ENCODE results near the gene CRHBP. TPM values are rescaled to one million over a fixed set of nuclear protein-coding genes. Genes with fewer than 3 reads are reported as not detected.
"Not testable (repeated sequence)": the region's sequence is repeated elsewhere in the genome, so short reads cannot be mapped to it uniquely, and the experiment has no call there.

The CRHBP gene
- total RNA-seq, 2 donors from 2014 or later: 0.50 TPM; not detected in 1

DNA sequence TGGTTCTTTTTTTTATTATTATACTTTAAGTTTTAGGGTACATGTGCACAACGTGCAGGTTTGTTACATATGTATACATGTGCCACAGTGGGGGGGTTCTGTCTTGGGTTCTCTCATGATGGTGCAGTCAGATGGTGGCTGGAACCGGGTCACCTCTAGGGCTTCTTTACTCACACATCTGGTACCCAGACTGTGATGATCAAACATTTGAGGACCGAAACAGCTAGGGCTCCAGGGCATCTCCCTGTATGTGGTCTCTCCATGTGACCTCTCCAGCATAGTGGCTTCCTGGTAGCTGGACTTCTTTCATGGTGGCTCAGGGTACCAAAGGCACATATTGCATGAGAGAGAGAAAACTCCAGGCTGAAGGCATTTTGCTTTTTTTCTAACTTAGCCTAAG lies 9.8 kb upstream of the CRHBP start:
- H3K9me3 ChIP-seq (ENCODE audit: control insufficient read depth, low read length, poor library complexity, severe bottlenecking): no peaks in the 10 kb centered on the region
- Mint-ChIP-seq H3K4me3 (no peak overlapping the region), H3K27ac (no peak overlapping the region), H3K27me3 (peaks cover 27% of the 10 kb centered on the region), H3K4me1 (peaks cover 2% of the 10 kb centered on the region), H3K36me3 (ENCODE audit: low read depth) (no peaks in the 10 kb centered on the region)
- ATAC-seq: no peak
- no peak for DNase-seq

DNA sequence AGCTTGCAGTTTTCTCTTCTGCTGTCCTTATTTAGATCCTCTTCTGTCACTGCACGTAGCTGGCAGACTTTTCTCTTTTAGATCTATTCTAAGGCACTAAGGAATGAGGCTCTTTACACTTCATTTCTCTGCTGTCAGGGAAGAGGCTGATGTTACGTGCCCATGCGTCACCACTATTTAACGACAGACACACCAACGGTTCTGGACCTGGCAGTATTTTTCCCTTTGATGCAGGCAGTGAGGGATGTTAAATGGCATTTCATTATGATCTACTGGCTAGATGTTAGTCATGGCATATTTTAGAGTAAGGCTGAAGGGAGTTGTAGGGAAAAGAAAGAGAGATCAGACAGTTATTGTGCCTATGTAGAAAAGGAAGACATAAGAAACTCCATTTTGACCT lies 8.2 kb upstream of the CRHBP start:
- no peaks in the 10 kb centered on the region for H3K9me3 ChIP-seq (ENCODE audit: control insufficient read depth, low read length, poor library complexity, severe bottlenecking)
- Mint-ChIP-seq H3K4me3 (no peak overlapping the region), H3K27ac (no peak overlapping the region), H3K36me3 (ENCODE audit: low read depth) (no peaks in the 10 kb centered on the region), H3K27me3 (peaks cover 28% of the 10 kb centered on the region), H3K4me1 (peaks cover 2% of the 10 kb centered on the region)
- no peak for ATAC-seq
- no peak for DNase-seq

DNA sequence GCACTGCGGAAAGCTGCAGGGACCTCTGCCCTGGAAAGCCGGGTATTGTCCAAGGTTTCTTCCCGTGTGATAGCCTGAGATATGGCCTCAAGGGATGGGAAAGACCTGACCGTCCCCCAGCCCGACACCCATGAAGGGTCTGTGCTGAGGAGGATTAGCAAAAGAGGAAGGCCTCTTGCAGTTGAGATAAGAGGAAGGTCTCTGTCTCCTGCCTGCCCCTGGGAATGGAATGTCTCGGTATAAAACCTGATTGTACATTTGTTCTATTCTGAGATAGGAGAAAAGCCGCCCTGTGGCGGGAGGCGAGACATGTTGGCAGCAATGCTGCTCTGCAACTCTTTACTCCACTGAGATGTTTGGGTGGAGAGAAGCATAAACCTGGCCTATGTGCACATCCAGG lies 7.6 kb upstream of the CRHBP start:
- not testable (repeated sequence) for H3K9me3 ChIP-seq (ENCODE audit: control insufficient read depth, low read length, poor library complexity, severe bottlenecking); ATAC-seq; H3K4me1 Mint-ChIP-seq; DNase-seq; H3K36me3 Mint-ChIP-seq (ENCODE audit: low read depth); H3K27ac Mint-ChIP-seq; H3K4me3 Mint-ChIP-seq
- peaks cover 34% of the 10 kb centered on the region for H3K27me3 Mint-ChIP-seq

DNA sequence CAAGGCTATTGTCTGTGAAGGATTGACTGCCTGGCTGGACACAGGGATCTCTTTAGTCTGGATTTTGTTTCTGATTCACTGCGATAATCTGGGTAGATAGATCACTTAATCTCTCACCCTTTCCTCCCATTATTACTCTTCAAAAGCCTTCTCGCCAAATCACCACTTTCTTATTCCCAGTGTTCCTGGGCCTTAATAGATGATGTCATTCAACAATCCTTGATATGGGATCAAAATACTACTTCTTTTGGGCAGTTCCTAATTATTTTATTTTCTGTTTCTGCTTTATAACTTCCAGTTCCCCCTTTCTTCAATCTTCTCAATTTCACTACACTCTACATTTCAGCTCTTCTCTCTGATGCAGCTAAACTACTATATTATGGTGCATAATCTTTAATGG lies 6.8 kb upstream of the CRHBP start:
- Mint-ChIP-seq H3K4me1 (peaks cover 2% of the 10 kb centered on the region), H3K36me3 (ENCODE audit: low read depth) (no peaks in the 10 kb centered on the region), H3K27ac (no peak overlapping the region), H3K4me3 (no peak overlapping the region), H3K27me3 (peaks cover 38% of the 10 kb centered on the region)
- no peaks in the 10 kb centered on the region for H3K9me3 ChIP-seq (ENCODE audit: control insufficient read depth, low read length, poor library complexity, severe bottlenecking)
- DNase-seq (no peak), ATAC-seq (no peak)

DNA sequence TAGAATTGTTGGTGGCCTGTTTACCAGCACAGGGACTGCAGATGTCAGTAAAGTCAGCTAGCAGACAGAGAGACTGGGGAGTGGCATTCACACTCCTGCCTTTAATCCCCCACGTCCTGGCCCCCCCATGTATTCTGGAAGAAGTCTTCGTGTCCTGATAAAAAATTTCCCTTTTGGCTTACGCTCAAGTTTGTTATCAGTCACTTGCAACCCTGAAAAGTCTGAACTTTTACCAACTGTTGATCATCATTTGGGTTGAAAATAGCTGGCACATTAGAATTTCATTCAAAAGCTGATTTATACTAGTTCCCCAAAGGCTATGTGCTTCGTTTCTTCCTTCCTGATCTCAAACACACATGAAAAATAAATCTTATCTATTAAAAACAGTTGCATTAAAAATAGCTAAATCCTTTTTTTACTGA lies 5.8 kb upstream of the CRHBP start:
- H3K36me3 Mint-ChIP-seq (ENCODE audit: low read depth): no peaks in the 10 kb centered on the region
- H3K4me3 Mint-ChIP-seq: no peak overlapping the region

DNA sequence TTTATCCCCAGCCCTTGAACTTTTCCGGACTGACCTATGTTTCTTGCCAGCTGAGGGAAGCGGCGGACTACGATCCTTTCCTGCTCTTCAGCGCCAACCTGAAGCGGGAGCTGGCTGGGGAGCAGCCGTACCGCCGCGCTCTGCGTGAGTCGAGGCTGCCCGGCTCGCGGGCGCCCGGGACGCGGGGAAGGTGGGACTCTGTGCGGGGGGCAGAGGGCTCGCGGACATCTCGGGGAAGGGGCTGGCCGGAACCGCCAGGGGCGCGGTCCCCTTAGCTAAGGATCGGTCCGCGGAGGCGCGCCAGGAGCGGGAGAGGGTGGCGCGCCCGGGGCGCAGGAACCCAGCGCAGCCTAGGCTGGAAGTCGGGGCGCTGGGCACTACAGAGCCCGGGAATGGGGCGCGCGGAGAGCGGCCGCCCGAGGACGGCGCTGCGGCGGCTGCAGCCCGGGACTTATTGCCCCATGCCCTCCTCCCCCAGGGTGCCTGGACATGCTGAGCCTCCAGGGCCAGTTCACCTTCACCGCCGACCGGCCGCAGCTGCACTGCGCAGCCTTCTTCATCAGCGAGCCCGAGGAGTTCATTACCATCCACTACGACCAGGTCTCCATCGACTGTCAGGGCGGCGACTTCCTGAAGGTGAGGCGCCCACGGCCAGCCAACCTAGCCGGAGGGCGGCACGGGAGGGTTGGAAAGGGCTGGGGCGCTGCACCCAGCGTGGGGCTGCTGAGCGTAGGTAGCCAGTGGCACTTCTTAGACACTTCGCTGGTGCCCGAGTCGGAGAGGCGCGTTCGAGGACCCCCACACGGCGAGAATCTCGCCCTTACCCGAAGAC lies 922 bp downstream of the CRHBP start:
- ATAC-seq: no peak
- no peak for DNase-seq
- Mint-ChIP-seq H3K4me3 (peak overlapping the region; percentile 36), H3K27me3 (peaks cover 46% of the 10 kb centered on the region), H3K27ac (no peak overlapping the region), H3K4me1 (peaks cover 7% of the 10 kb centered on the region), H3K36me3 (ENCODE audit: low read depth) (no peaks in the 10 kb centered on the region)
- no peaks in the 10 kb centered on the region for H3K9me3 ChIP-seq (ENCODE audit: control insufficient read depth, low read length, poor library complexity, severe bottlenecking)

More for the DNA sequence above, 5.8 kb upstream of the CRHBP start:
- H3K27ac Mint-ChIP-seq: no peak overlapping the region
- ATAC-seq (no peak), DNase-seq (no peak)
- peaks cover 42% of the 10 kb centered on the region for H3K27me3 Mint-ChIP-seq
- H3K9me3 ChIP-seq (ENCODE audit: control insufficient read depth, low read length, poor library complexity, severe bottlenecking): no peaks in the 10 kb centered on the region
- peaks cover 2% of the 10 kb centered on the region for H3K4me1 Mint-ChIP-seq

DNA sequence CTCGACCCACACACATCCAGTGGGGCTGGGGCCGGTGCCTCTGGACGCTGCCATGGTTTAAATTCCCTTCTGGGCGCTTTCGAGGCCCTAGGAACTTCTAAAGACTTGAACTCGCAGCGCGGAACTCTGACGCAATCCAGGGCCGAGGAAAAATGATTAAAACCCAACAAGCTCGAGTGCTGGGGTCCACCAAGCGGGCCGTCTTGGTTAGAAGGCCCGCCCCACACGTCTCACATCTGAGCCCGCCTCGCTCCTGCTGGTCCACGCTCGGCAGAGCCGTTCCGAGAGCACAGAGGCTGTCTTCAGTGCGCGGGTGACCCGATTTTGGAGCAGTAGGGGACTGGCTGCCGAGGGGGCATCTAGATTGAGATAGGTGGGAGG lies 1.5 kb downstream of the CRHBP start:
- no peak overlapping the region for H3K27ac Mint-ChIP-seq
- no peak for ATAC-seq
- H3K4me3 Mint-ChIP-seq: no peak overlapping the region
- no peak for DNase-seq
- H3K4me1 Mint-ChIP-seq: peaks cover 10% of the 10 kb centered on the region
- H3K27me3 Mint-ChIP-seq: peaks cover 45% of the 10 kb centered on the region
- H3K9me3 ChIP-seq (ENCODE audit: control insufficient read depth, low read length, poor library complexity, severe bottlenecking): no peaks in the 10 kb centered on the region
- H3K36me3 Mint-ChIP-seq (ENCODE audit: low read depth): no peaks in the 10 kb centered on the region

DNA sequence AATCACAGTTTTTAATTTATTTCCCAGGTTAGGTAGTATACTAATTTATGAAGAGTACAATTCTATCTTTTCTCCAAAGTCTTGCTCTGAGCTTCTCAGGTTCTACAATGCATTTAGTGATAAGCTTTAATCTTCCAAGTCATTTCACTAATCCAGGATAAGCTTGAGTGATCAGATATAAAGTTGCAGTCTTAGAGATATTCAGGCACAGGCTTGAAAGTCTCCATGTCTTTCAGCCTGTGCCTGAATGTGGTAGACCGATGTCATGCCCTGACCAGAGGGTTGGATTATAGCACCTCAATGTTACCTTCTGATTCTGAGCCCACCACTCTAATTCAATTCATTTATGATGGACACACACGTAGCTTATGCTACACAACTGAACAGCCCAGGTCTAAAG lies 3.2 kb downstream of the CRHBP start:
- Mint-ChIP-seq H3K27me3 (peaks cover 33% of the 10 kb centered on the region), H3K4me3 (no peak overlapping the region), H3K36me3 (ENCODE audit: low read depth) (no peaks in the 10 kb centered on the region), H3K27ac (no peak overlapping the region), H3K4me1 (peaks cover 19% of the 10 kb centered on the region)
- DNase-seq (no peak), ATAC-seq (no peak)
- H3K9me3 ChIP-seq (ENCODE audit: control insufficient read depth, low read length, poor library complexity, severe bottlenecking): no peaks in the 10 kb centered on the region

DNA sequence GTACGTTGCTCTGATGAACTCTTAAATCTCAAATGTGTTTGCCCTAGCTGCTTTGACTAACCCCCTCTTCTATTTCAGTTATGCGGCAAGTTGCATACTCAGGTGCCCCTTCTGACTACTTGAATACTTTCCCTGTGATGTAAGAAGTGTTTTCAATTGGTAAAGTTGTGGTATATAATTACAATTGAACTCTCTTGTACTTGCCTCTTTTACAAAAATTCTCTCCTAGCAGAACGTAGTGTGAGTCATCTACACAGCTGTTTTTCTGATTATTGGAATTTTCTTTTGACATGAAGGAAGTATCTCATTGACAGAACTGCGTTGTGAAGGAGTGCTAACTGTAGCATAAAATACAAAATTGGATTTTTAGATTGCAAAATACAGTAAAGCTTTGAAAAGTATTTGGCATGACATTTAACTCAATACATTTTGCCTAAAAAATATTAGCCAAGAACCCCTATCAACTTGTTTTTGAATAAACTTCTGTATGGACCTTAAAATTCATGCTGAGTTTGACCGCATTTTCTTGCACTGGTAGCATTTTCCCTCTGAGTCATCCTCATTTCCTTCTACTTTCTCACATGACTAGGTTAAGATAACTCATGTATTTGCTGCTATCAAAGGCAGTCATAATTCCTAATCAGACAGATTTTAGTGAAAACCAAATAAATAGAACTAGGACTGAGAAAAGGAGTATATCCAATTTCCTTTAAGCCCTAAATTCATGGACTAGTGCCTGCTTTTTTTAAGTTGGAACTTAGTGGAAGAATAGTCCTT lies 6.3 kb downstream of the CRHBP start:
- no peak for DNase-seq
- Mint-ChIP-seq H3K4me3 (peak overlapping the region; percentile 21), H3K4me1 (peaks cover 16% of the 10 kb centered on the region), H3K27ac (peak overlapping the region; percentile 87), H3K27me3 (peaks cover 23% of the 10 kb centered on the region), H3K36me3 (ENCODE audit: low read depth) (no peaks in the 10 kb centered on the region)
- no peak for ATAC-seq
- no peaks in the 10 kb centered on the region for H3K9me3 ChIP-seq (ENCODE audit: control insufficient read depth, low read length, poor library complexity, severe bottlenecking)

DNA sequence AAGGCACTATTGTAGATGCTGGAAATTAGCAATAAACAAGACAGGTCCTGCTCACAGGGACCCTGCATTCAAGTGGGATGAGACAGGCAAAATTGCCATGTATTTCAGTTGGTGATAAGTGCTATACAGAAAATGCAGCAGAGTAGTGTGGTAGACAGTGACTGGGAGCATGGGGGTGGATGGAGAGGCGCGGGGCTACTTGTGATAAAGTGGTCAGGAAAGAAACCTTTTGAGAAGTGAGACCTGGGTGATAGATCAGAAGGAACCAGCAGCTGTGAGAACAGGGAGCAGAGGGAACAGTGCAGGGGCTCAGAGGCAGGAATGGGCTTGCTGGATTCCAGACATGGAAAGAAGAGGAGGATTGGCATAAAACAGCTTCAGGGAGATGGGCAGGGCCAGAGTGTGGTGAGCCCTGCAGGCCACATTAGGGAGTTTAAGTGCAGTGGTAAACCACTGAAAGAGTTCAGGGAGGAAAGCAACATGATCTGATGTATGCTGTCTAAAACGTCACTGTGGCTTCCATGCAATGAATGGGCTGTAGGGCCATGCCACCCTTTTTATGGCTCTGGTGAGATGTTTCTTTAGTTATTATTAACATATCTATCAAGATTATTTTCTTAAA lies 7.3 kb downstream of the CRHBP start:
- ATAC-seq (no peak), DNase-seq (no peak)
- H3K4me1 Mint-ChIP-seq: peaks cover 11% of the 10 kb centered on the region
- peaks cover 13% of the 10 kb centered on the region for H3K27me3 Mint-ChIP-seq
- H3K36me3 Mint-ChIP-seq (ENCODE audit: low read depth): no peaks in the 10 kb centered on the region
- H3K9me3 ChIP-seq (ENCODE audit: control insufficient read depth, low read length, poor library complexity, severe bottlenecking): no peaks in the 10 kb centered on the region
- H3K27ac Mint-ChIP-seq: peak overlapping the region; percentile 87
- H3K4me3 Mint-ChIP-seq: peak overlapping the region; percentile 13

DNA sequence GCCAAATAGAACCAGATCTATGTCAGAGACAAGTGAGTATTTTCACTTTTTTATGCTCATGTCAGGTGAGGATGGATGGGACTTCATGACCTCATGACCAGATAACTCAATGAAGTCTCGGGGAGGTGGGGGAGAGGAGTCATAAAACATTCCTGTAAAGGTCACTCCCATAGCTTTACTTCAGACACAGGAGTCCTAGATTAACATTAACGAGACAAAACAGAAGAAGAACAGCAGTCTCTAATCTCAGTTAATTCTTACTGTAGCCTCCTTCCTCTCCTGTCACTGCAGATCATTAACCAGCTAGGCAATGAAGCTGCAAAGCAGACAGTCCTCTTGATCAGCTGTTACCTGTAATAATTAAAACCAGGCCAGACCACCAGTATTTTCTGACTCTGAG lies 11.2 kb downstream of the CRHBP start:
- Mint-ChIP-seq H3K4me1 (peaks cover 9% of the 10 kb centered on the region), H3K36me3 (ENCODE audit: low read depth) (no peaks in the 10 kb centered on the region), H3K27me3 (peaks cover 19% of the 10 kb centered on the region), H3K4me3 (no peak overlapping the region), H3K27ac (no peak overlapping the region)
- no peak for ATAC-seq
- DNase-seq: no peak
- H3K9me3 ChIP-seq (ENCODE audit: control insufficient read depth, low read length, poor library complexity, severe bottlenecking): no peaks in the 10 kb centered on the region

DNA sequence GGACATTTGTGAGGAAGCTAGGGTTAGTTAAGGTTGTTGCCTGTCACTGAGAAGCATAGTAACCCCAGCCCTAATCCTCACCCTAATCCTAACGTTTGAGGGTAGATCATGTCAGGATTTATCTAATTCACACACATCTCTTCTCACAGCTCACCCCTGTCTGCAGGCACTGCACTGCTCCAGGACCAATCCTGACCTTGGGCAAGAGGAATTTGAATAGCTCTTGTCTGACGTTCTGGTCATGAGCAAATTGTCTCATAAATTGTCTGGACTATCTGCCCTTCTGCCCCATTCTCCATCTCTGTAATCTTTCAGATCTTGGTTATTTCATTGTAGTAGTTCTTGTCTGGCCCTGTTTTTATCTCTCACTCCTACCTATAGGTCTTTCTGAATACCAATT lies 18.7 kb downstream of the CRHBP start:
- DNase-seq: no peak
- peaks cover 2% of the 10 kb centered on the region for H3K4me1 Mint-ChIP-seq
- H3K4me3 Mint-ChIP-seq: no peak overlapping the region
- no peaks in the 10 kb centered on the region for H3K9me3 ChIP-seq (ENCODE audit: control insufficient read depth, low read length, poor library complexity, severe bottlenecking)
- no peak for ATAC-seq
- no peak overlapping the region for H3K27ac Mint-ChIP-seq
- H3K36me3 Mint-ChIP-seq (ENCODE audit: low read depth): peaks cover 6% of the 10 kb centered on the region
- H3K27me3 Mint-ChIP-seq: peaks cover 37% of the 10 kb centered on the region

DNA sequence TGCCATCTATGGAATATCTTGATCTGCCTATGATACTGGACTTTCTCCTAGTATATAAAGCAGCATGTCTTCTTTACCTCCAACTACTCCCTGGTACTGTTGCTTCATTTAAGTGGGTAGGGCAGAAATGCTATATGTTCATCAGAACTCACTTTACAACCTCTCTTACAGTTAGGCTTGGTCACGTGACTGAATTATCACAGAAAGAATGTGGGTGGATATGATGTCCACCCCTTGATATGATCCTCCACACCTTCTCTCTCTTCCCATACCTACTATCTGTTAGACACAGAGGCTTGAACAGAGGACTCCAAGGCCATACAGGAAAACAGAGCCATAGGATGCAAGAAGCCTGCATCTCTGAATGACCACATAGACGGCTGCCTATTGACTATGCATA lies 19.8 kb downstream of the CRHBP start:
- Mint-ChIP-seq H3K27me3 (peaks cover 31% of the 10 kb centered on the region), H3K36me3 (ENCODE audit: low read depth) (peaks cover 6% of the 10 kb centered on the region), H3K4me1 (peaks cover 2% of the 10 kb centered on the region), H3K4me3 (no peak overlapping the region), H3K27ac (no peak overlapping the region)
- H3K9me3 ChIP-seq (ENCODE audit: control insufficient read depth, low read length, poor library complexity, severe bottlenecking): no peaks in the 10 kb centered on the region
- no peak for ATAC-seq
- no peak for DNase-seq
